Gastroesophageal sphincter (tissue), 3 donors: ENCODE measurements around the gene SIGLEC7.

Experiments
- EP300 ChIP-seq: sonication (generic); formaldehyde crosslinking; IDR thresholded peaks from one replicate; pipeline ENCODE4 v1.6.1; 2017; ENCODE audit warnings: antibody characterized with exemption, mild to moderate bottlenecking
- POLR2A ChIP-seq, 2 donors: fragments of 450-650 bp; IDR thresholded peaks; one replicate each; pipeline ENCODE4 v1.6.1; 2017; ENCODE audit warnings: antibody characterized with exemption in 2 of 2, mild to moderate bottlenecking in 2 of 2, moderate library complexity in 1 of 2
- POLR2AphosphoS5 ChIP-seq: sonication (generic); formaldehyde crosslinking; IDR thresholded peaks from one replicate; pipeline ENCODE4 v1.6.1; 2017; ENCODE audit warnings: antibody characterized with exemption
- TF ChIP-seq, protein P1 (sequence below), 4 experiments: fragments of 200-600 bp in 2 of 4; fragments of 450-650 bp in 2 of 4; sonication (generic) in 1 of 4; IDR thresholded peaks; one replicate each; pipeline ENCODE4 v1.5.1; 2017 to 2019; ENCODE audit warnings: antibody characterized with exemption in 4 of 4, mild to moderate bottlenecking in 2 of 4, moderate library complexity in 2 of 4

DNA sequence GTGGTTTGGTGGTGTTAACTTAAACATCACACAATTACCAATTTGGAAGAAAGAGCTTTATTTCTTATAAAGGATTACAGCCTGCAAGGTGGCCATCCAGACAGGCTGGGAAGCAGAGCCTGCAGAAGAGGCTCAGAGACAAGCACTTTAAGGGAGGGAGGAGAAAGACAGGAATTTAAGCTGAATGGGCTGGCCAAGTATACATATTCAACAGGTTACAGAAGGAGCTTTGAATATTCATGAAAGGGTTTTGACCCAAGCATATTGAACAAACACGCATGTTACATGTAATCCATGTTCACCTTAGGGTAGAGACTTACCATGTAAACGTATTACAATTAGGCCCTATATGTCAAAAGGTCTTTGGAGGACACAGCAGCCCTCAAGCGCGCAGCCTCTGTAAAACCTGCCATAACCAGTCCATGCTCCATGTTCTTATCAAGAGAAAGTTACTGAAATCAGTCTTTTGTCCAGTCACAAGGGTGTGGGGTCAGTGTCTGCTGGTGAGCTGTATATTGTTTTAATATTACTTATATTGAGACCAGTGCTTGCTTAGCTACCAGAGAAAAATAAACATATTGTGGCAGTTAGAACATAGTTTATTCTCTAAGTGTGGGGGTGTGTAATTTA, 19.9 kb downstream of the SIGLEC7 start:
- TF ChIP-seq POLR2A (IDR thresholded peaks at IDR 0.05) (no peak), EP300 (no peak), POLR2AphosphoS5 (no peak)
- TF ChIP-seq, protein P1, sequence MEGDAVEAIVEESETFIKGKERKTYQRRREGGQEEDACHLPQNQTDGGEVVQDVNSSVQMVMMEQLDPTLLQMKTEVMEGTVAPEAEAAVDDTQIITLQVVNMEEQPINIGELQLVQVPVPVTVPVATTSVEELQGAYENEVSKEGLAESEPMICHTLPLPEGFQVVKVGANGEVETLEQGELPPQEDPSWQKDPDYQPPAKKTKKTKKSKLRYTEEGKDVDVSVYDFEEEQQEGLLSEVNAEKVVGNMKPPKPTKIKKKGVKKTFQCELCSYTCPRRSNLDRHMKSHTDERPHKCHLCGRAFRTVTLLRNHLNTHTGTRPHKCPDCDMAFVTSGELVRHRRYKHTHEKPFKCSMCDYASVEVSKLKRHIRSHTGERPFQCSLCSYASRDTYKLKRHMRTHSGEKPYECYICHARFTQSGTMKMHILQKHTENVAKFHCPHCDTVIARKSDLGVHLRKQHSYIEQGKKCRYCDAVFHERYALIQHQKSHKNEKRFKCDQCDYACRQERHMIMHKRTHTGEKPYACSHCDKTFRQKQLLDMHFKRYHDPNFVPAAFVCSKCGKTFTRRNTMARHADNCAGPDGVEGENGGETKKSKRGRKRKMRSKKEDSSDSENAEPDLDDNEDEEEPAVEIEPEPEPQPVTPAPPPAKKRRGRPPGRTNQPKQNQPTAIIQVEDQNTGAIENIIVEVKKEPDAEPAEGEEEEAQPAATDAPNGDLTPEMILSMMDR (IDR thresholded peaks at IDR 0.05) = no peak
